Measurements from ENCODE around the gene CHD6. TPM values are rescaled to one million over a fixed set of nuclear protein-coding genes. Genes with fewer than 3 reads are reported as not detected.

The CHD6 gene
- polyA plus RNA-seq, 1 experiment, result 16.4 TPM

- DNase-seq (ENCODE audit: low read depth), result no peak
- H3K4me3 ChIP-seq (ENCODE audit: low read depth, low read length), result no peak overlapping the region
- TF ChIP-seq CTCF (IDR thresholded peaks at IDR 0.05; ENCODE audit: insufficient read depth, low read depth, low read length), result no peak
- POLR2A ChIA-PET, result no interaction called here
- CTCF ChIA-PET, result interaction anchor here (1.4 kb wide), 3 partner anchors 11 to 46 kb away, joined by 3 to 4 read pairs (median 3); no protein-coding TSS in a partner anchor
- peaks cover 46% of the 10 kb centered on the region for H3K27me3 ChIP-seq (ENCODE audit: control insufficient read depth, insufficient read depth, low read length)
- H3K36me3 ChIP-seq (ENCODE audit: control insufficient read depth, insufficient read depth, low read length), result no peaks in the 10 kb centered on the region
Observed at GRCh38 chr20:41364967-41365765, 253.0 kb downstream of the CHD6 start.

GRCh38 chr20:41364236-41364855 lies 253.8 kb downstream of the CHD6 start:
- Histone ChIP-seq H3K27me3 (ENCODE audit: control insufficient read depth, insufficient read depth, low read length) (peaks cover 41% of the 10 kb centered on the region), H3K36me3 (ENCODE audit: control insufficient read depth, insufficient read depth, low read length) (no peaks in the 10 kb centered on the region; the same call in 1 of the 2 replicates), H3K4me3 (ENCODE audit: low read depth, low read length) (no peak overlapping the region)
- POLR2A ChIA-PET, result no interaction called here
- CTCF ChIA-PET, result interaction anchor here (1.4 kb wide), 1 partner anchor 47 kb away, joined by 3 read pairs; no protein-coding TSS in a partner anchor
- no peak for DNase-seq (ENCODE audit: low read depth)
- no peak for TF ChIP-seq CTCF (IDR thresholded peaks at IDR 0.05; ENCODE audit: insufficient read depth, low read depth, low read length)

GRCh38 chr20:41363601-41364000 lies 254.6 kb downstream of the CHD6 start:
- no peak for DNase-seq (ENCODE audit: low read depth)
- H3K27me3 ChIP-seq (ENCODE audit: control insufficient read depth, insufficient read depth, low read length), result peaks cover 38% of the 10 kb centered on the region
- no peak for TF ChIP-seq CTCF (IDR thresholded peaks at IDR 0.05; ENCODE audit: insufficient read depth, low read depth, low read length)
- H3K4me3 ChIP-seq (ENCODE audit: low read depth, low read length), result no peak overlapping the region
- ChIA-PET CTCF (interaction anchor here (1.4 kb wide), 1 partner anchor 48 kb away, joined by 3 read pairs; no protein-coding TSS in a partner anchor), POLR2A (no interaction called here)
- H3K36me3 ChIP-seq (ENCODE audit: control insufficient read depth, insufficient read depth, low read length), result no peaks in the 10 kb centered on the region; the same call in 1 of the 2 replicates

- DNase-seq (ENCODE audit: low read depth), result no peak
- no peak for TF ChIP-seq CTCF (IDR thresholded peaks at IDR 0.05; ENCODE audit: insufficient read depth, low read depth, low read length)
- POLR2A ChIA-PET, result no interaction called here
- Histone ChIP-seq H3K36me3 (ENCODE audit: control insufficient read depth, insufficient read depth, low read length) (peaks cover 7% of the 10 kb centered on the region), H3K27me3 (ENCODE audit: control insufficient read depth, insufficient read depth, low read length) (peaks cover 35% of the 10 kb centered on the region), H3K4me3 (ENCODE audit: low read depth, low read length) (no peak overlapping the region)
- CTCF ChIA-PET, result interaction anchor here (1.2 kb wide), 1 partner anchor 190 kb away, joined by 3 read pairs; no protein-coding TSS in a partner anchor
Observed at GRCh38 chr20:41362748-41363140, 255.4 kb downstream of the CHD6 start.

Data from BJ (cell line).